ENCODE results near the gene ZNF649.
A peak's percentile ranks its signal among the peaks of the same experiment; 100 is the strongest.

The ZNF649 gene

DNA sequence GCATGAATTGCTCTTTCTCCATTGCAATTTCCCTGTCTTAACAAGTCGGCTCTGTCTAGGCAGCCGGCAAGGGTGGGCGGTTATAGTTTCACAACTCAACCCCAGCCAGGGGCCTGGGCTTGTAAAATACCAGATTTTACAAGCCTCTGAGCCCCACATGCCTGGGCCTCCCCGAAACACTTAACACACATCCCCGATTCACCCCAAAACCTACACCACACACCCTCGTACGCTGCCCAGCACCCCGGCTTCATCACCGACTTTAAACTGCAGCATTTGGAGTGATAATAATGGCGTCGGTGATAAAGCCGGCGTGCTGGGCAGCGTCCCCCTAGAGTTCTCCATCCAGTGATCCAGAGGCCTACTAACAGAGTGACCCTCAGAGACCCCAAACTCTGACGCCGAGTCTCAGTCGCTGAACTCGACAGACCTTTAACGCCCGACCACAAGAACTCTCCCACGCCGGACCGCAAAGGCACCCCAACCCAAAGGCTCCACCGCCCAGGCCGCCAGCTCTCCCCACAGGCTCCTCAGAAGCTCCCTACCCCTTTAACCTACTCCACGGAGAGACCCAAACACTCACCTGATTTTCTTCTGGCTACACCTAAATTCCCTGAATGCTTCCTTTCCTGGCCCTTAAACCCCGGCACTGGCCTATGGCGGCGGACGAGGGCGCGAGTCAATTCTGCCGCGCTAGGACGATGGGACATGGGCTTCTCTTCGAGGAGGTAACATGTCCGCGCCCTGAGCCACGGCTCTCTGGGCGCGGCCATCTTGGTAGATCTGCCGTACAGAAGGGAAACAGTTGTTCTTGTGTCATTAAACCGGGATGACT lies at the start of gene ZNF649:
TSS of gene ZNF649 (minus strand) at position 687 of the 835 bp plus-strand sequence. CDS start 4,910 bp downstream, outside the sequence.
- peak; percentile 94 to 95 for ATAC-seq (replicated peaks)
- peaks cover 31 to 34% of the 10 kb centered on the region in 2 donors for H3K9me3 Mint-ChIP-seq
- H3K36me3 Mint-ChIP-seq = peaks cover 49 to 71% of the 10 kb centered on the region in 2 donors
- H3K27me3 Mint-ChIP-seq = peaks cover 22 to 30% of the 10 kb centered on the region in 2 donors
- H3K4me1 Mint-ChIP-seq = peaks cover 12 to 24% of the 10 kb centered on the region in 2 donors
- peak; percentile 77 for DNase-seq
- peak within 1 kb of the TSS; percentile 99 for H3K27ac Mint-ChIP-seq
- H3K4me3 Mint-ChIP-seq = peak within 1 kb of the TSS; percentile 95 to 99

DNA sequence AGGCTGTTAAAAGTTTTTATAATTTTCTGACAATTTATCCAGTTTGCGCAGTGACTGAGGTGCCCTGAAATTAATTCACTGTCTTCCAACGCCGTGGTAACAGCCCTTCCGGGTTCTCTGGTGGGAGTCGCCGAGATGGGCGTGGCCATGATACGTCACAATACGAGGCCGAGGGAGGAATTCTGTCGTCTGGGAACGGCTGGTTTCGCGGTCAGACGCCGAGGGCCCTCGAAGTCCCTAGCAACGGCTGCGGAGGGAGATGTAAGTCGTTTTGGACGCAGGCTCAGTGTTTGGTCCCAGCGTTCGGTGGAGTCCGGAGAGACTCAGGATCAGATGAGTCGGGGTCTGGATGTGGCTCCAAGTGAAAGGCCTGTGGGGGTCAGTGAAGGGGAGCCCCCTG lies 44.2 kb upstream of the ZNF649 start:
- Mint-ChIP-seq H3K36me3 (peaks cover 44 to 51% of the 10 kb centered on the region in 2 donors), H3K27me3 (no peaks in the 10 kb centered on the region), H3K27ac (no peak overlapping the region), H3K9me3 (peaks cover 47 to 50% of the 10 kb centered on the region in 2 donors), H3K4me1 (no peaks in the 10 kb centered on the region), H3K4me3 (peak overlapping the region; percentile 15 to 41)
- ATAC-seq (replicated peaks) (no peak), DNase-seq (no peak)

DNA sequence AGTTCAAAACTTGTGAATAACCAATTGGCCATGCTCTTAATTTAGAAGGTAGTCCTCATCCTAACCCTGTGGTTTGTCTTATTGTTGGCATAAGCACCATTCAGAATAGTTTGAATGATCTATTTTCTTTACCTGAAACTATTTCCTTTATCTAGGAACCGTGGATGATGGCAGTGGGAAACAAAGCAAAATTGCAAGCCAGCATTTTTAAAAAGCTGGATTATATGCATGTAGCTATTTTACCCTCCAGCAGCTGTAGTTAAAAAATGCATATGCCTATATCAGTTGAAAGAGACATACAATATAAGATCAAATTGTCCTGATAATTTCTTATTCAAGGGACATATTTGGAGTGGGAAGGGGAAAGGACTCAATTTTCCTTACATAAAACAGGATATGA lies 41.8 kb upstream of the ZNF649 start:
- H3K27me3 Mint-ChIP-seq = no peaks in the 10 kb centered on the region
- H3K4me1 Mint-ChIP-seq = no peaks in the 10 kb centered on the region
- peaks cover 61 to 66% of the 10 kb centered on the region in 2 donors for H3K36me3 Mint-ChIP-seq
- H3K9me3 Mint-ChIP-seq = peaks cover 52 to 61% of the 10 kb centered on the region in 2 donors
- ATAC-seq (replicated peaks) (no peak), DNase-seq (no peak)
- H3K4me3 Mint-ChIP-seq = no peak overlapping the region
- H3K27ac Mint-ChIP-seq = no peak overlapping the region

DNA sequence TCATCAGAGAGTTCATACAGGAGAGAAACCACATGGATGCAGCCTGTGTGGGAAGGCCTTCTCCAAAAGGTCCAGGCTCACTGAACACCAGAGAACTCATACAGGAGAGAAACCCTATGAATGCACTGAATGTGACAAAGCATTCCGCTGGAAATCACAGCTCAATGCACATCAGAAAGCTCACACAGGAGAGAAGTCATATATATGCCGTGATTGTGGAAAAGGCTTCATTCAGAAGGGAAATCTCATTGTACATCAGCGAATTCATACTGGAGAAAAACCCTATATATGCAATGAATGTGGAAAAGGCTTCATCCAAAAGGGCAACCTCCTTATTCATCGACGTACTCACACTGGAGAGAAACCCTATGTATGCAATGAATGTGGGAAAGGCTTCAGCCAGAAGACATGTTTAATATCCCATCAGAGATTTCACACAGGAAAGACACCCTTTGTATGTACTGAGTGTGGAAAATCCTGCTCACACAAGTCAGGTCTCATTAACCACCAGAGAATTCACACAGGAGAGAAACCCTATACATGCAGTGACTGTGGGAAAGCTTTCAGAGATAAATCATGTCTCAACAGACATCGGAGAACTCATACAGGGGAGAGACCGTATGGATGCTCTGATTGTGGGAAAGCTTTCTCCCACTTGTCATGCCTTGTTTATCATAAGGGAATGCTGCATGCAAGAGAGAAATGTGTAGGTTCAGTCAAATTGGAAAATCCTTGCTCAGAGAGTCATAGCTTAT lies 40.2 kb upstream of the ZNF649 start:
- H3K4me3 Mint-ChIP-seq = no peak overlapping the region
- no peaks in the 10 kb centered on the region for H3K27me3 Mint-ChIP-seq
- peaks cover 73 to 78% of the 10 kb centered on the region in 2 donors for H3K36me3 Mint-ChIP-seq
- no peak for ATAC-seq (replicated peaks)
- no peak for DNase-seq
- H3K27ac Mint-ChIP-seq = peak overlapping the region; percentile 31
- peaks cover 57 to 61% of the 10 kb centered on the region in 2 donors for H3K9me3 Mint-ChIP-seq
- H3K4me1 Mint-ChIP-seq = no peaks in the 10 kb centered on the region

DNA sequence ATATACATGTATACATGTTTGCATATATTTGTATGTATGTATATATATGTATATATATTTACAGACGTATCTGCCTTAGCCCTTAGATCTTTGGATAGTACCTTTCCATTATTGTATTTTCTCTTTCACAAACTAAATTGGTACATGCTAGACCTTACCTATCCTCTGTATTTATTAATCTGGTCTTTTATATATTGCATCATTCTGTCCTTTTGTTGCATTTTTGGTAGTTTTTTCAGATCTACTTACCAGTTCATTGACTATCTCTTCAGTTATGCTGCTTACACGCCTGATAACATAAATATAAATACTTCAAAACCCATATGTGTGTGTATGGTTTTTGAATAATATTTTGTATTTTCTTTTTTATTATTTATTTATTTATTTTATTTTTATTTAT lies 34.1 kb upstream of the ZNF649 start:
- Mint-ChIP-seq H3K27ac (no peak overlapping the region), H3K4me3 (no peak overlapping the region), H3K36me3 (peaks cover 94 to 97% of the 10 kb centered on the region in 2 donors), H3K27me3 (no peaks in the 10 kb centered on the region), H3K9me3 (peaks cover 44 to 46% of the 10 kb centered on the region in 2 donors), H3K4me1 (no peaks in the 10 kb centered on the region)
- DNase-seq = no peak
- ATAC-seq (replicated peaks) = no peak

DNA sequence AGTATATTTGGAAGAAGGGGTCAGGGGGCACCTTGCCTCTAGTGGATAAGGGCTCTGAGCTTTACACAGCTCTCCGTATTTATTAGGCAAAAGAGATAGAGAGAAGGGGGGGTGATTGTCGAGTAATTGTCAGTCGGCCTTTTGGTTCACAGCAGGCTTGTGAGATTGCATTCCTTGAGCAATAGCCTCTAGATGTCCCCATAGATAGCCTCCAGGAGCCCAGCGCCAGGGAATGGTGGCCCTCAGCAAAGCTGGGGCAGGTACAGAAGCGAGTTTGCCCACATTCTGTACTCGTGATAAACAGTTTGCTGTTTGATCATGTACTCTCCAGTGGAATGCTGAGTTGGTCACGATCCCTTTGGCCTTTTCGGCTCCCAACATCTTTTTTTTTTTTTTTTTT lies 27.1 kb upstream of the ZNF649 start:
- Mint-ChIP-seq H3K9me3 (peaks cover 22 to 30% of the 10 kb centered on the region in 2 donors), H3K27ac (no peak overlapping the region), H3K36me3 (peaks cover 69 to 83% of the 10 kb centered on the region in 2 donors), H3K4me3 (no peak overlapping the region), H3K4me1 (peaks cover 8 to 15% of the 10 kb centered on the region in 2 donors), H3K27me3 (no peaks in the 10 kb centered on the region)
- DNase-seq (no peak), ATAC-seq (replicated peaks) (no peak)

DNA sequence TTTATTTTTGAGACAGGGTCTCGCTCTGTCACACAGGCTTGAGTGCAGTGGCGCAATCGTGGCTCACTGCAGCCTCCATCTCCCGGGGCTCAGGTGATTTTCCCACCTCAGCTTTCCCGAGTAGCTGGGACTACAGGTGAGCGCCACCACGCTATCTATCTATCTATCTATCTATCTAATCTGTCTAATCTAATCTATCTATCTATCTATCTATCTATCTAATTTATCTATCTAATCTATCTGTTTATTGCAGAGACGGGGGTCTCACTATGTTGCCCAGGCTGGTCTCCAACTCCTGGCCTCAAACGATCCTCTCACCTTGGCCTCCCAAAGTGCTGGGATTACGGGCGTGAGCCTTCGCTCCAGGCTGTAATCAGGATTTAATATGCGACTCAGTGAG lies 23.0 kb upstream of the ZNF649 start:
- H3K4me1 Mint-ChIP-seq = peaks cover 14 to 21% of the 10 kb centered on the region in 2 donors
- no peak for DNase-seq
- peaks cover 42 to 60% of the 10 kb centered on the region in 2 donors for H3K36me3 Mint-ChIP-seq
- H3K27ac Mint-ChIP-seq = peak overlapping the region; percentile 99
- H3K9me3 Mint-ChIP-seq = peaks cover 24 to 37% of the 10 kb centered on the region in 2 donors
- ATAC-seq (replicated peaks) = no peak
- peak overlapping the region; percentile 94 to 100 for H3K4me3 Mint-ChIP-seq
- no peaks in the 10 kb centered on the region for H3K27me3 Mint-ChIP-seq

DNA sequence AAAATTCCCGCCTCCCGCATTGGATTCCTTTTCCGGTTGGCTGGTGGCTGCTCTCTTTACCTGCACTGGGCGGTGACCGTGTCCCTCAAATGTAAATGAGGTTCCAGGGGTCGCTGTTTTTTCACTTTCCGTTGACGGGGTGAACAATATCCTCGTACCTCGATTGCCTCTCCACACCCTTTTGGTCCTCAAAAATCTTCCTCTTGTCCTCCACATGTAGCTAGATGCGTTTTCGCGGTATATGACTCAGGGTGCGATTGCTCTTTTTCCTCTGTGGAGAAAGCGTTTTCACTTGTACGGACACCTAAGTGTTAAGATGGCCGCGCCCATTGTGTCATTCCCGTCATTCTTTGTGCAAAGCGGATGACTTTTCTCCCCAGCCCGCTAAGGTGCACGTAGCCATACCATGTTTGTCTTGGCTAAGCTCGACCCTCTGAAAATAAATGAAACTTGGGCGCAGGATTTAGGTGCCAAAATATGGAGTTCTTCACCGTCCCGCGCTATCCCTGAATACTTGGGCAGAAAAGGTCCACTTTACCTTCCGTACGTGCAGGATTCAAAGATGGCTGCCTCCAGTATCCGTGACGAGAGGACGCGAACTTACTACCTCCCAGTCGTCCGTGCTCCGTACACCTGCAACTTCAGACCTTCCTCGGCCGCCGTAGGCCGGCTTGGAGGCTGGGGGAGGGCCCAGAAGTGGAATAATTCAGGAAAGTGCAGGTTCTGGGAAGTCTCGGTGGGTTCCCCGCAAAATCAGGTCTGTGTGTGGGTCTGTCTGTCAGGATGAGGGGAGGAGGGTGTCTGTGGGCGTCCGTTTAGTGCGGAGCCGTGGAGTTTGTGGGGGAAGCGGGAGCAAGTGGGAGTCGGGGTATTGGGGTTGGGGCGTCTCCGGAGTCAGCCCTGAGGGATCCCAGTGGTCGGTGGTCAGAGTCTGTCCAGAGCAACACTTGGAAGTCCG lies 22.2 kb upstream of the ZNF649 start, which contains the start of gene ZNF613:
TSS of gene ZNF613 (plus strand) at position 689 of the 958 bp plus-strand sequence. CDS start 8,749 bp downstream, outside the sequence.
- DNase-seq (peak; percentile 84), ATAC-seq (replicated peaks) (peak; percentile 90 to 93)
- no peaks in the 10 kb centered on the region for H3K27me3 Mint-ChIP-seq
- peak within 1 kb of the TSS; percentile 94 to 100 for H3K4me3 Mint-ChIP-seq
- H3K27ac Mint-ChIP-seq = peak within 1 kb of the TSS; percentile 99
- H3K4me1 Mint-ChIP-seq = peaks cover 14 to 21% of the 10 kb centered on the region in 2 donors
- H3K36me3 Mint-ChIP-seq = peaks cover 40 to 58% of the 10 kb centered on the region in 2 donors
- peaks cover 27 to 39% of the 10 kb centered on the region in 2 donors for H3K9me3 Mint-ChIP-seq

DNA sequence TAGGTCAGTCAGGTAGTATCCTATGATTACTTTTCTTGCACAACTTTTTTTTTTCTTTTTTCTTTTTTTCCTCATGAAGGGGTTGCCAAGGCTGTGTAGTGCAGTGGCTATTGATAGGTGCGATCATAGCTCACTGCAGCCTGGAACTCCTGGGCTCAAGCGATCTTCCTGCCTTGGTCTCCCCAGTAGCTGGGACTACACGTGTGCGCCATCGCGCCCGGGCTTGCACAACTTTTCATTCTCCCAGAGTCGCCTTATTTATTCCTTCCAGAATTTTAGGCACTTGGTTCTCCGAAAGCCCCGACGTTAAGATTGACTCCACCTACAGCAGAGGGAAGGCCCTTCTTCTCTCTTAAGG lies 21.6 kb upstream of the ZNF649 start:
- H3K27ac Mint-ChIP-seq = peak overlapping the region; percentile 99
- peak overlapping the region; percentile 94 to 100 for H3K4me3 Mint-ChIP-seq
- H3K9me3 Mint-ChIP-seq = peaks cover 28 to 40% of the 10 kb centered on the region in 2 donors

DNA sequence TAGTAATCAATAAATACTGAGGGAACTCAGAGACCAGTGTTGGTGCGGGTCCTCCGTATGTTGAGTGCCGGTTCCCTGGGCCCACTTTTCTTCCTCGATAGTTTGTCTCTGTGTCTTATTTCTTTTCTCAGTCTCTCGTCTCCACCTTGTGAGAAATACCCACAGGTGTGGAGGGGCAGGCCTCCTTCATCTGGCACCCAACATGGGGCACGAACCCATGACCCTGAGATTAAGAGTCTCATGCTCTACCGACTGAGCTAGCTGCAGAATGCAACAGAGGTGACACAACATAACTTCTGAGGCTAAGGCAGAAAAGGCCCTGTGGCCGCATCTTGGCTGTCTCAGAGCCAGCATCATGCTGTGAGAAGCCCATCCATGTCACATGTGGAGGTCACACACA lies 17.1 kb upstream of the ZNF649 start:
- H3K4me1 Mint-ChIP-seq = peaks cover 6% of the 10 kb centered on the region in 2 donors
- peaks cover 12 to 39% of the 10 kb centered on the region in 2 donors for H3K36me3 Mint-ChIP-seq
- no peak overlapping the region for H3K4me3 Mint-ChIP-seq
- no peak for DNase-seq
- peaks cover 30 to 42% of the 10 kb centered on the region in 2 donors for H3K9me3 Mint-ChIP-seq
- H3K27ac Mint-ChIP-seq = no peak overlapping the region
- no peak for ATAC-seq (replicated peaks)
- H3K27me3 Mint-ChIP-seq = no peaks in the 10 kb centered on the region

More for the DNA sequence above, 21.6 kb upstream of the ZNF649 start:
- ATAC-seq (replicated peaks) (peak in 1 of 2 donors; percentile 12), DNase-seq (no peak)
- H3K36me3 Mint-ChIP-seq = peaks cover 34 to 58% of the 10 kb centered on the region in 2 donors
- peaks cover 14 to 21% of the 10 kb centered on the region in 2 donors for H3K4me1 Mint-ChIP-seq
- H3K27me3 Mint-ChIP-seq = no peaks in the 10 kb centered on the region

DNA sequence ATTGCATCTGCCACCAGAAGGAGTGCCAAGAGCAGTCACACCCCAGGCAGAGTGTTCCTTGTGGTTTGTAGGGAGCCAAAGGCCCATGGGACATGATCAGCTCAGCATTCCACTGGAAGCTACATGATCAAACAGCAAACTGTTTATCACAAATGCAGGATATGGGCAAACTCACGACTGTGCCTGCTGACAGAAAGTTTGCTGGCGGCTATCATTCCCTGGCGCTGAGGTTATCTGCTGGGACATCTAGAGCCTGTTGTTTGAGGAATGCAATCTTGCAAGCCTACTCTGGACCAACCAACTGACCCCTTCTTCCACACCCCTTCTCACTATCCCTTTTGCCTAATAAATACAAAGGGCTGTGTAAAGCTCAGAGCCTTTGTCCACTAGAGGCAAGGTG lies 14.8 kb upstream of the ZNF649 start:
- H3K27ac Mint-ChIP-seq = no peak overlapping the region
- peaks cover 35 to 44% of the 10 kb centered on the region in 2 donors for H3K9me3 Mint-ChIP-seq
- peaks cover 2 to 40% of the 10 kb centered on the region in 2 donors for H3K36me3 Mint-ChIP-seq
- H3K4me1 Mint-ChIP-seq = peaks cover 4 to 6% of the 10 kb centered on the region in 2 donors
- no peaks in the 10 kb centered on the region for H3K27me3 Mint-ChIP-seq
- ATAC-seq (replicated peaks) (no peak), DNase-seq (no peak)
- no peak overlapping the region for H3K4me3 Mint-ChIP-seq

DNA sequence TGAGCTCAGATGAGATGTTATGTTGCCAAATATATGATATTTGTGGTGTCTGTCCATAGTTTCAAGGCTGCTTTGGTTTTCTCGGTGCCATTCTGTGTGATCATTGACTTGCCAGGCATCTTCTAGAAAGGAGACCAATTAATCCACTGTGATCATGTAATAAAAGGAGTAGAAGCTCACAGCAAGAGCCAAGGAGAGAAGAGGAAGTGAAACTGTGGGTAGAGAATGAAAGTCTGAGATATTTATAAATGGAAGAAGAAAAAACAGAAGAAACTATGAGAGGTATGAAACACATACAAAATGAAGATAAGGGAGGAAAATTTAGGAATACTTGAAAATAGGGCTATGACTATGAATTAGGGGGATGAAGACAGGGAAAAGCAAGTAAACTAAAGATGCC lies 11.3 kb upstream of the ZNF649 start:
- H3K27me3 Mint-ChIP-seq = no peaks in the 10 kb centered on the region
- DNase-seq = no peak
- peaks cover 4 to 6% of the 10 kb centered on the region in 2 donors for H3K4me1 Mint-ChIP-seq
- ATAC-seq (replicated peaks) = no peak
- H3K9me3 Mint-ChIP-seq = peaks cover 36 to 37% of the 10 kb centered on the region in 2 donors
- no peak overlapping the region for H3K4me3 Mint-ChIP-seq
- no peak overlapping the region for H3K27ac Mint-ChIP-seq
- peaks cover 9 to 33% of the 10 kb centered on the region in 2 donors for H3K36me3 Mint-ChIP-seq

DNA sequence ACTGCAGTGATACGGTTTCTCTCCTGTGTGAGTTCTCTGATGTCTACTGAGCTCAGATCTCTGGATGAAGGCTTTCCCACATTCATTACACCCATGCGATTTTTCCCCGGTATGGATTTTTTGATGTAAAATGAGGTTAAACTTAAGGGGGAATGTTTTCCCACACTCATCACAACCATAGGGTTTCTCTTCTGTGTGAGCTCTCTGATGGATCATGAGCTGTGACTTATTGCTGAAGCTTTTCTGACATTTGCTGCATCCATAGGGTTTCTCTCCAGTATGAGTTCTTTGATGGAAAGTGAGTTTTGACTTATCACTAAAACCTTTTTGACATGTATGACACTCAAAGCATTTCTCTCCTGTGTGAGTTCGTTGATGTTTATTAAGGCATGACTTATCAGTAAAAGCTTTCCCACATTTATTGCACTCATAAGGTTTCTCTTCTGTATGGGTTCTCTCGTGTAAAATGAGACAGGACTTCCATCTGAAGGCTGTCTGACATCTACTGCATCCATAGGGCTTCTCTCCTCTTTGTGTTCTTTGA lies 10.6 kb upstream of the ZNF649 start:
- peaks cover 4 to 6% of the 10 kb centered on the region in 2 donors for H3K4me1 Mint-ChIP-seq
- no peak overlapping the region for H3K27ac Mint-ChIP-seq
- no peak for ATAC-seq (replicated peaks)
- no peak for DNase-seq
- no peaks in the 10 kb centered on the region for H3K27me3 Mint-ChIP-seq
- no peak overlapping the region for H3K4me3 Mint-ChIP-seq
- H3K9me3 Mint-ChIP-seq = peaks cover 37% of the 10 kb centered on the region in 2 donors
- H3K36me3 Mint-ChIP-seq = peaks cover 9 to 34% of the 10 kb centered on the region in 2 donors

All from stimulated activated naive B cell treated with anti-CD40 and anti-IgM and Interleukin-4, amounts not matched to agents 10 μg/mL and 1 μg/mL and 100 μg/mL, for 72 hours (primary cell).